OCI-M2 (cell line): ENCODE data around the gene ACTBL2.
"Not testable (repeated sequence)": the region's sequence is repeated elsewhere in the genome, so short reads cannot be mapped to it uniquely, and the experiment has no call there.

ENCODE experiments used
- DNase-seq: peaks from one replicate; lab custom pipeline; 2025; ENCODE audit not compliant: unreplicated experiment; lab: John Stamatoyannopoulos, UW

The ACTBL2 gene

DNA sequence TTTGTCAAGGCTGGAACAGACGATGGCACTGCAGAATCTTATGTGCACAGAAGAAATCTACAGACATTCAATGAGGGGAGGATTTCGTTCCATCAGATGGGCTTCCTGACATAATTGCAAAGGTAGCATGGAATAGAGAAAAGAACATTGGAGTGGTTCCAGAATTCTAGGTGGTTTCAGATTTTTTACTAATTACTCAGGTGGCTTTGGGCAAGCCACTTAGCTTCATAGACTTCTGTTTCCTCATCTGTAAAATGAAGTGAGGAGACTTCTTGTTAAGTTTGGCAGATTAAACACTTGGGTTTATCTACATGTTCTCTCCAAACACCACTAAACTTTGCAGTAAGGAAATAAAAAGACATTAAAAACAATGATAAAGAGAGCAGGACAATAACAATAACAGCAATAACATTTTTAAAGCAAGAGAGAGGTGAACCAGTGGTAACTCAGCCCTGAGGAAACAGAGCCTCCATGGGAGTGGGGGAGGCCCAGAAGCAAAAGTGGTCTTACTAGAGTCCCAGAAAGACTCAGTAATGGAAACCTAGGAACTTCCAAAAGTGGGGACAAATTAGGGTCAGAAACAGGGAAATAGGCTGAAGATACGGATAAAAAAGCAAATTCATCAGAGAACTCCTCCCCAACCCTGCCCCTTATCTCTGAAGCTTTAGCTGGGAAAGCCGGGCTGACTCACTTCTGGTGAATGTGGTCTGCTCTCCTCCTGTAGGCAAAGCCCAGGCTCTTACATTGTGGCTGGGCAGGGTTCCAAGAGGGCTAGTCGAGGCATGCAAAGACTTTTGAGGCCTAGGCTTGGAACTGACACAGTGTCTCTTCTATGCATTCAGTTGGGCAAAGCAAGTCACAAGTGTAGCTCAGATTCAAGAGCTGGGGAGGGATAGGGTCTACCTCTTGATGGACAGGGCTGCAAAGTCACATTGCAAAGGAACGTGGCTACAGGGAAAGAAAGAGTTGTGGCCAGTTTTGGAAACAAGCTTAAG is 11.8 kb upstream of the ACTBL2 start:
- no peak for DNase-seq

DNA sequence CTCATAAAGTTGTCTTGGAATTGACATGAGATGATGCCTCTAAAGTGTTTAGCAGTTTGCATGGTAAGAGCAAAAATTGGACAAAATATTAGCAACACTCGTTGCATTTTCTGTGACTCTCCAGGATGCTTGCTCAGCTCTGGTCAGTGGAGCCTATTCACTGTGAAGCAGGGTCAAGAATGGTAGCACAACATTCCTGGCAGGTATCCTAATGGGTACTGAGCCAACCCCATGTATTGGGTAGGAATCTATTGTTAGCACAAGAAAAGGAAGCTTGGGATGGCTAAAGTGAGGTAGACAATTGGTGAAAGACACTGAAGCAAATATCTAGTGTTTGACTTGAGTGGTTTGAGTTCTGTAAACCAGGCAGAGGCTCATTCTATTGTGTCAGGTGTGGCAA is 10.4 kb upstream of the ACTBL2 start:
- DNase-seq = no peak

DNA sequence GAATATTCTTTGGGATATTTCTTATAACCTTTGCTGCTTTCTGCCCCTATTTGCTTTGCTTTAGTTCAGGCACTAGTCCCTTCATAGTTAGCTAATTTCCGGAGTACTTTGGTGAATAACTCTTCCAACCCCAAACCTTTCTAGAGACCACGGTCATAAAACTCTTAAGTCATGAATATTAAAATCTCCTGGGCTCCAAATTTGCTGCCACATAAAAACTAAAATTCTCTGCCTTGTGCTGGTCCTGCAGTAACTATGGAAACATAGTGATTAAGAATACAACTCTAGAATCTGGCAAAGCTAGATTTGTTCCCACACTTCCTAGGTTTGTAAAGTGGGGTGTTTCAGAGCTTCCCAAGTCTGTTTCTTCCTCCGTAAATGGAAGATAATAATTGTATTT is 10.0 kb upstream of the ACTBL2 start:
- no peak for DNase-seq

- DNase-seq = no peak
Observed at GRCh38 chr5:57491369-57491965, 8.9 kb upstream of the ACTBL2 start.

DNA sequence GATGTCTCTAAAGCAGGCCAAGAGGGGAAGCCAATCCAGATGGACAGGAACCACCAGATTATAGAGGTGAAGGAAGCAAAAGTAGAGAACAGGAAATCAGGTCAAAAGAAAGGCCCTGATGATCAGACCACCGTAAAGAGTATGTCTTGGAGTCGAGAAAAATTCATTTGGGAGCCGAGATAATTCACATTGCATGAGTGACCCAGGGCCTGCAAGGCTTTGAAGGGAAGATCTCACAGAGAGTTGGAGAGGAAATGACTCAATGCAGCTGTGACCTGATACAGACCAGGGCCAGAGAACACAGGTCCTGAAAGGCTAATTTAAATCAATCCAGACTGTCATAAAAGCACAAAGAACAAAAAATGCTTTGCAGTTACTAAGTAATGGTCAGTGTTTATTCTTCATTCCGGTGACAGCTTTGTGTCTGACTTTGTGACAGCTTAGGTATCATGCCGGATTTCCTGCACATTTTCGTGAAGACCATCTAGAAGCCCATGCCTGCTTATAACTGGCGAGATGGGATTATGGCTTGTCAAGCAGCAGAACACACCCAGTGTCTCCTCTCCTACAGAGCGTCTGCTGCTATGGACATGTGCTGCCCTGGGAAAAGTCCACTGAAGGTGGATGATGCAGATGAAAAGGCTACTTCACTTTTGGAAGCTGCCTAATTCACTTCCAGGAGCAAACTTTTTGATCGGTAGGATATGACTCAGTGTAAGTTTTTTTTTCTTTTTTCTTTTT is 5.8 kb upstream of the ACTBL2 start:
- no peak for DNase-seq

DNA sequence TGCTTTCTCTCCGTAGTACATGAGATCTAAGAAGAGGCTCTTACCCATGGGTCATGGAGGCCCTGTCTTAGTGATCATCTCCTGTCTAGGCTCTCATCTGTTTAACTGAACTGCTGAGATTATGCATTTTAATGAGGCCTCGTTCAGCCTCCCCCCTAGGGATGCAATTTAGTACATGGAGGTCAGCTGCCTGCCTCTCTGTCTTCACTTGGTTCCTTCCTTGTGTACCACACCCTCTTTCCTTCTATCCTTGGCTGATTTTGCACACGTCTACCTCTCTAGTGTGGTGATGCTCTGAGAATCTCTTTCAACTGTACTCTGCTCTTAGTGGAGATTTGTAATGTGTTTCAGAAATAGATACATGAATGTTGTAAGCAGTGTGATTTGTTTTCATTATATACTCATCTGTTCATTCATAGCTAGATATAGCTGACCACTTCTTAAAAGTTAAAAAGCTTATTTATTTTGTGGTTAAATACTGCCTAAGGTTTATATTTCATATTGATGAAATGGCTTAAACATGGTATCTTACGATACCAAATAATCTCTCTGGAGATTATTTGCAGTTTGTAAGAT is 3.5 kb upstream of the ACTBL2 start:
- DNase-seq = no peak

DNA sequence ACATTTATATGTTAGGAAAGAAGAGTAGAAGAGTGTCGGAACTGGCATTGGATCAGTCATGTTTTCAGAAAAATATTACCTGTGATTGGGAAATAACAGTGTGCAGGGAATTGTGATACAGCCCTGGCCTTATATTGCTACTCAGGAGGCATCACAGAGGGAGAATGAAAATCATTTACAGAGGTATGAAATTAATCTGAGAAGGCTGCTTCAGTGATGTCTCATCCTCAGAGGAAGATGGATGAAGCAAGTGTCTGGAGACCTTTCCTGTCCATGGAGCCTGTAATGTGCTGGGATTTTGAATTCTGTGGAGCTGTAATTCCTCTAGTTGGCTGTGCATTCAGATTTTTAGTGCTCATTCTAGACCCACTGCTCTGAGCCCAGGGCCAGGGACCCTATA is 3.8 kb downstream of the ACTBL2 start:
- no peak for DNase-seq

DNA sequence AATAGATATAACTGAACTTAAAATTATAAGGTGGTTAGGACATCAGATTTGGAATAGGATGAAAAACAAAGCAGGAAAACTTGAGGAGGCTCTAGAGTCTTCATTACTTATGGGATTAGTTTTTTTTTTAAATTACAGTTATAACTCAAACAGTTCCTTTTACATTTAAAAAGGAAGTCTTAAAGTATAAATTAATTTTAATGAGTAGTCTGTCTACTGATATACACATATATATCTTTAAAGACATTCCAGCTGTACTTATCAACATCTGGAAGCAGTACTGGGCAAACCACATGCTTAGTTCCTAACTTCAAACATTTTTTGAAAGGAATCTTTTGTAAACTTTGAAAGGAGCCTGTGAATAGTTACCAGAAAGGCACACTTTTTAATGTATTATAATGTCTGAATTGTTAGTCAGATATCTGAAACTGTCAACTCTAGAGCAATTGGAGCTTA is 6.0 kb downstream of the ACTBL2 start:
- no peak for DNase-seq

DNA sequence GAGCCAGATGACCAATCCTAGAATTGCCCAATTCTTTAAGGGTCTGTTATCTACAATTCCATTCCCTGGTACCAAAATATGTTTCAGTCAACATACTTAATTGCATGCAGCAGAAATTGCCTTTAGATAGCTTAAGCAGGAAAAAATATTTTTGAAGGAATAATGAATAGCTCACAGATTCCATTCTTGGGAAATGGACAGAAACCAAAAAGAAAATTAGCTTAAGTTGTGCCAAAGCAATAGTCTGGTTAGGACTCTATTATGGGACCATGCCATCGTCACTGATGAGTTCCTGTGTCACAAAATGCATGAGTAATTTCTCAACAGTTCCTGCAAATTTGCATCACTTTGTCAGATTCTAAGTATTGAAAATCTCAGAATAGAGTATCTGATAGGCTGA is 12.3 kb downstream of the ACTBL2 start:
- no peak for DNase-seq

DNA sequence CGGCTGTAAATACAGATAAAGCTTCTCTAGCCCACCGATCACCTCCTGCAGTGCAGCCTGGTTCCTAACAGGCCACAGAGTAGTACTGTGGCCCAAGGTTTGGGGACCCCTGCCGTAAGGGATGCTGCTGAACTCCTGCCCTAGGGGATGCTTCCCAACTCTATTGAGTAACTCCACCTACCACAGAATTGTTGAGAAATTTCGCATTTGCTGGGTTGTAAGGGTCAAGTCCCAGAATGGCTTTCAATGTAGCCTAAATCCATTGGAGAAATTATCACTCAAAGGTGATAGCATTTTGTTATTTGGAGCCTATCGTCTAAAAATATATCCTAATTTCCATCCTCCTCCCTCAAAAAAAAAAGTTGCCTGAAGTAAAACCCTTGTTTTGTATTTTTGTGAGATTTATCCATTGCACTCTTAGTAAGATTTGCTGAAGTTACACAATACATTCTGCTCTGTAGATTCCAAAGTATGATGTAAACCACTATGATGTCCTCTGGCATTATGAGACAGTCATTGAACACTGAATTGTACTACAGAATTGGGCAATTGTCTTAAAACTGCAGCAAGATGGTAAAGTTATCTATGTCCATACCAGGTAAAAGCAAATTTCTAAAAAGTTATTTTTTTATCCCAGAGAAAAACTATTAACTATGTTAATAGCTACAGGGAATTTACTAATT is 14.0 kb downstream of the ACTBL2 start:
- DNase-seq = no peak

- DNase-seq = no peak
Observed at GRCh38 chr5:57466544-57466943, 16.1 kb downstream of the ACTBL2 start.

GRCh38 chr5:57460056-57460455 is 22.6 kb downstream of the ACTBL2 start:
- not testable (repeated sequence) for DNase-seq

GRCh38 chr5:57458443-57458842 is 24.2 kb downstream of the ACTBL2 start:
- no peak for DNase-seq

DNA sequence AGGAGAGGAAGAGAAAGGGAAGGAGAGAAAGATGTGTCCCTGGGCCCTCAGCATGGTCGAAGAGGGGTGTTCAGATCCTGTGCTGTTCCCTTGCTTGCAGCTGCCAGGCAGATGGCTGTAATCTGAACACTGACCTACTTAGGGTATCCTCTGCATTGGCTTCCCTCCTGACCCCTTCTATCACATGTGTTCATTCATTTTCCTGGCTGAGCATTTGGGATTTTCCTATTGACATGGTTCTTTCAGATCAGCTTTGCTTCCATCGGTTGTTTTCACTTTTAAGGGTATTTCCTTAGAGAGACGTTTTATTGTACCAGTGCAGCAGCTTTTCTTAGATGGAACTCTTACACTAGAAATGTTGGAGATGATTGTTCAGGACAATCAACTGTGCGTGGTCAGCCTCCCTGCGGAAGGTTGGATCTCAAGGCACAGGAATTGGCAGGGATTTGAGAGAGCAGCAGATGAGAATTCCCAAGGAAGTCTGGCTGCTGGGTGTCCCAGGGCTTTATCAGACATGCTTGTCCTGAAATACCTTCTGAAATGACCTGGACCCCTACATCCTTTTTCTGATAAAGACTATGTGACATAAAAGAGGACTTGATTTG is 26.0 kb downstream of the ACTBL2 start:
- DNase-seq = no peak

DNA sequence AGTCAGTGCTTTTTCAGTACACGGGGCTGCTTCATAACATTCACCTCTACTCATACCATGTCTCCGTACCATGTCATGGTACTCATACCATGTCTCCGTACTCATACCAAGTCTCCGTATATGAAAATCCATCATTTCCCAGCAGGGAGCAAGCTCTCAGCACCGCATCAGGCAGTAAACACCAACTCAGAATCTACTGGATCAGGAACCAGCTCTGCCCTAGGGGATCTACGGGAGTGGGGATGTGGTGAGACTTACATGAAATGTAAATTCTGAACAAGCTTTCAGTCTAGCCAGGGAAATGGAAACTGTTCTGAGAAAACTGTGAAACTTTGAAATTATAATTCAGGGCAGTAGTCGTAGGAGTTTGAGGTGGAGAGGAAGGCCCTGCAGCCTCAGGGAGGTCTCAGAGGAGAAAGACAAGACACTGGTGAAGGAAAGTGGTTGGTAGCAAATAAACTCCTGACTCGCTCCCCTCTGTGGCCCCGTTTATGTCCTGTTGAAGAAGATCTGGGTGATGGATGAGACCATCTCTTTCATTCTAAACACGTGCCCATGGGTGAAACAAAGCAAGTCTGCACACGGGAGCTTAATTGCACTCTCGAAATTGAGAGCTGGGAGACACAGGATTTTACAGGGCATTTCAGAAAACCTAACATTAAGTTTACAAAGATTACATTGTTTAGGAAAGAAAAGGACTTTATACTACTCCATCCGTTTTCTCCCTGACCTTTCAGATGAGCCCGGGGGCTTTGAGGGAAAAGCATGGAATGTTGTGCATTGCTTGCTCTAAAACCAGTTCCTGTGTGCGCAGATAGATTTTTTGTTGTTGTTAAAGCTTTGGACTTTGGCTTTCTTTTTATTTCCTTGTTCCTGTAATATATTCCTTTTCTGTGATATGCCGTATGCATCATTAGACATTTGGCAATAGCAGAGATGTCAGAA is 26.8 kb downstream of the ACTBL2 start:
- DNase-seq = no peak

DNA sequence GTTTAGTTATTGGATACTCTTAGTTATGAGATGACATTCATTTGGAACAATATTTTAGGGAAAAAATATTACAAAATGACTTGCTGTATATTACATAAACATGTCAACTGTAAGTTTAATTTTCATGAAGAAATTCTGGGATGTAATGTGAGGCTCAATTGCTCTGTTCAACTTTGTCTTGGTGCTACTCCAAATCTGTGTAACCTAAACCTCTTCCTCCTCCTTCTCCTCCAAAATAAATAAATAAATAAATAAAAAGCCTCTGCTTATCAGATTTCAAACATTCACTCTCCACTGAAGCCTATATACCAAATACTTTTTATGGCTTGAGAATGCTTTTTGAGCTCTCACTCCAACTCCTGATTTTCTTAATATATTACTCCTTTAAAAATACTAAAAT is 27.7 kb downstream of the ACTBL2 start:
- no peak for DNase-seq

GRCh38 chr5:57453728-57454127 is 28.9 kb downstream of the ACTBL2 start:
- DNase-seq = no peak

DNA sequence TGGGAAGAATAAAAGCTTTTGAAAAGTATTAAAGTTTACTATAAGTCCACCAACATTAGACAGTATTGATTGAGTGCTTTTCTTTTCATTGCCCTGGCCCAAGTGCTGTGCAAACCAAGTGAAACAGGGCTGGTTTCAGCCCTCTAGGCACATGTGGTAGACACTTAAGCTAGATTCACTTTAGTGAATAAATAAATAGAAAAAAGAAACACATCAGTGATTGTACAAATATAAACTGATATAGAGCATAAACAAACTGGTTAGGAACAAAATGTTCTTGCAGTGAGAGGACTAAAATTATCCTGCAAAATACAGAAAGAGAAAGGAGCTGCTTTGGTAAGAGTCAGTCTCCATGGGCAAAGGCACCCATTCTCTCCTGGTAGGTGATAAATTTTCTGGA is 29.7 kb downstream of the ACTBL2 start:
- no peak for DNase-seq
